Endothelial cell (in vitro differentiated cells): Measurements from ENCODE around the gene BNC2. TPM values are rescaled to one million over a fixed set of nuclear protein-coding genes. Genes with fewer than 3 reads are reported as not detected.
A peak's percentile ranks its signal among the peaks of the same experiment; 100 is the strongest.

ENCODE experiments used
- DNase-seq: peaks from one replicate; pipeline ENCODE4 v3.0.0; 2021; ENCODE audit warnings: low spot score
- H3K27ac Mint-ChIP-seq: one replicate; pipeline ENCODE4 v1.8.0; 2021; ENCODE audit warnings: mixed read lengths, inconsistent platforms; ENCODE audit not compliant: unreplicated experiment
- H3K27me3 Mint-ChIP-seq: one replicate; pipeline ENCODE4 v1.8.0; 2021; ENCODE audit warnings: mild to moderate bottlenecking, moderate library complexity, mixed read lengths, inconsistent platforms; ENCODE audit not compliant: unreplicated experiment
- H3K36me3 Mint-ChIP-seq: one replicate; pipeline ENCODE4 v1.8.0; 2021; ENCODE audit warnings: mild to moderate bottlenecking, low read depth, mixed read lengths, inconsistent platforms; ENCODE audit not compliant: unreplicated experiment
- H3K4me1 Mint-ChIP-seq: one replicate; pipeline ENCODE4 v1.8.0; 2021; ENCODE audit warnings: mild to moderate bottlenecking, mixed read lengths, inconsistent platforms; ENCODE audit not compliant: unreplicated experiment
- H3K4me3 Mint-ChIP-seq: one replicate; pipeline ENCODE4 v1.8.0; 2021; ENCODE audit warnings: mild to moderate bottlenecking, mixed read lengths, inconsistent platforms; ENCODE audit not compliant: unreplicated experiment
- H3K9me3 Mint-ChIP-seq: one replicate; pipeline ENCODE4 v1.8.0; 2021; ENCODE audit warnings: mixed read lengths, inconsistent platforms; ENCODE audit not compliant: unreplicated experiment
- total RNA-seq: library from RNA; stranded (reverse); fragmentation: NEBNext Ultra II Directional; extraction: Animal tissue kit (Norgen Biotek cat#: 25700); gene quantifications from one replicate; pipeline ENCODE4 v1.2.1, GENCODE V29; 2021; ENCODE audit not compliant: unreplicated experiment
- TF ChIP-seq, protein P1 (sequence below): fragments of 200-600 bp; sonication (generic); IDR thresholded peaks from one replicate; pipeline ENCODE4 v1.5.0; 2021; ENCODE audit warnings: antibody characterized with exemption; ENCODE audit not compliant: unreplicated experiment

The BNC2 gene
- total RNA-seq, 1 donor from 2014 or later: 20.1 TPM

GRCh38 chr9:16869882-16870595 lies 431 bp downstream of the BNC2 start:
- TF ChIP-seq, protein P1, sequence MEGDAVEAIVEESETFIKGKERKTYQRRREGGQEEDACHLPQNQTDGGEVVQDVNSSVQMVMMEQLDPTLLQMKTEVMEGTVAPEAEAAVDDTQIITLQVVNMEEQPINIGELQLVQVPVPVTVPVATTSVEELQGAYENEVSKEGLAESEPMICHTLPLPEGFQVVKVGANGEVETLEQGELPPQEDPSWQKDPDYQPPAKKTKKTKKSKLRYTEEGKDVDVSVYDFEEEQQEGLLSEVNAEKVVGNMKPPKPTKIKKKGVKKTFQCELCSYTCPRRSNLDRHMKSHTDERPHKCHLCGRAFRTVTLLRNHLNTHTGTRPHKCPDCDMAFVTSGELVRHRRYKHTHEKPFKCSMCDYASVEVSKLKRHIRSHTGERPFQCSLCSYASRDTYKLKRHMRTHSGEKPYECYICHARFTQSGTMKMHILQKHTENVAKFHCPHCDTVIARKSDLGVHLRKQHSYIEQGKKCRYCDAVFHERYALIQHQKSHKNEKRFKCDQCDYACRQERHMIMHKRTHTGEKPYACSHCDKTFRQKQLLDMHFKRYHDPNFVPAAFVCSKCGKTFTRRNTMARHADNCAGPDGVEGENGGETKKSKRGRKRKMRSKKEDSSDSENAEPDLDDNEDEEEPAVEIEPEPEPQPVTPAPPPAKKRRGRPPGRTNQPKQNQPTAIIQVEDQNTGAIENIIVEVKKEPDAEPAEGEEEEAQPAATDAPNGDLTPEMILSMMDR: no peak
- Mint-ChIP-seq H3K27me3 (peaks cover 5% of the 10 kb centered on the region), H3K27ac (no peak overlapping the region), H3K36me3 (no peaks in the 10 kb centered on the region), H3K9me3 (no peaks in the 10 kb centered on the region), H3K4me1 (peaks cover 15% of the 10 kb centered on the region), H3K4me3 (peak overlapping the region; percentile 91)
- no peak for DNase-seq

DNA sequence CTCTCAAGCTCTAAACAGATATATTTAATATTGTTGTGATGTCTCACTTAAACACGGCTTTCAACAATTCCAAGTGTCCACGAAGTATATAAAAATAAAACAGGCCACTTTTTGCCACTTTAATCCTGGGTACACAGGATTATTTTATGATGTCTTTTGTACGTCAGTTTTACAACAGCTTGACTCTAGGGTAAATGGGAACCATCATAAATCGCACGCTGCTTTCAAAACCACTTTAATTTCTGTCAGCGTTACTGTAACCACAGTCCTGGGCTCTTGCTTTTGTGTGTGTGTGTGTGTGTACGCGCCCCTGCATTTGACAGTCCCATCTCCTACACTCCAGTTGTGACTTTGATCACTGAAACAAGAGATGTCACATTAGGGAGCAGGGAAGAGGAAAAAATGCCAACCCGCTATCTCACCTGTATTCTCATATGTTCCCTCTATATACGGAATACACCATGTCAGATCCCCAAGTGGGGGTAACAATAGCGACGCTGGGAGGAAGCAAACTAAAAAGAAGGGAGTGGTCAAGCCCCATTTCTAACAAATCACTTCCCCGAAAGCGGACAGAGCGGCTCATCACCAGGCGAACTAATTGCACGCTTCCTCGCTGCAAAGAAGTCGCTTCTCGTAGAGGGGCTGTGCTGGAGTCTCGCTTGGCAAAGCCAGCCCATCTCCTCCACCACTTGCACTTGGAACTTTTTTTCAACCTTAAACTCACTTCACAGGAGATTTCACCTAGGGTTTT lies 1.2 kb downstream of the BNC2 start:
- Mint-ChIP-seq H3K27me3 (peaks cover 5% of the 10 kb centered on the region), H3K4me3 (peak overlapping the region; percentile 91), H3K27ac (no peak overlapping the region), H3K4me1 (peaks cover 15% of the 10 kb centered on the region), H3K36me3 (no peaks in the 10 kb centered on the region), H3K9me3 (no peaks in the 10 kb centered on the region)
- no peak for DNase-seq
- TF ChIP-seq, protein P1: no peak

DNA sequence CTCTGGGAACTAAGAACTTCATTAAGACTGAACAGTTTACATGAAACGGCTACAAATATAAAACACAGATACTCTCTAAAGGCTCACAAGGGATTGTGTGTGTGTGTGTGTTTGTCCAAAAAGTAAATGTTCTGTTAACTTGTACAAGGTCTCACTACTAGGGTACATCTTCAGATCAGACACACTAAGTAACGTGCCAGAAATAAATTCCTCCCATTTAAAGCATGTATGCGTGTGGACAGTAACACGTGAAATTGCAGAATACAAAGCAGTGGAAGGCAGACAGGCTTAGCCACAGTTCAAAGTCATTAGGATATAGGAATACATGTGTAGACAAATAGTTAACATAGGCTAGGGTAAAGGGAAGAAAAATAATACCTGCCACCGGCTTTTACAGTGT lies 1.8 kb downstream of the BNC2 start:
- Mint-ChIP-seq H3K27me3 (peaks cover 5% of the 10 kb centered on the region), H3K9me3 (no peaks in the 10 kb centered on the region), H3K4me3 (peak overlapping the region; percentile 91), H3K36me3 (no peaks in the 10 kb centered on the region), H3K27ac (no peak overlapping the region), H3K4me1 (peaks cover 15% of the 10 kb centered on the region)
- DNase-seq: no peak
- TF ChIP-seq, protein P1: no peak

GRCh38 chr9:16867576-16868311 lies 2.7 kb downstream of the BNC2 start:
- DNase-seq: no peak
- TF ChIP-seq, protein P1: no peak
- Mint-ChIP-seq H3K27ac (no peak overlapping the region), H3K27me3 (peaks cover 5% of the 10 kb centered on the region), H3K4me3 (no peak overlapping the region), H3K4me1 (peaks cover 15% of the 10 kb centered on the region), H3K36me3 (no peaks in the 10 kb centered on the region), H3K9me3 (no peaks in the 10 kb centered on the region)
